ENCODE data around the gene ROM1.

GRCh38 chr11:62610814-62611704 lies 2.0 kb upstream of the ROM1 start:
- TF ChIP-seq CTCF (IDR thresholded peaks at IDR 0.05) (no peak), POLR2A (IDR thresholded peaks at IDR 0.05) (no peak), POLR2AphosphoS5 (IDR thresholded peaks at IDR 0.05) (no peak)

Data from prostate gland (tissue), 2 donors.